Smooth muscle cell (in vitro differentiated cells): ENCODE data around the gene GMIP. TPM values are rescaled to one million over a fixed set of nuclear protein-coding genes. Genes with fewer than 3 reads are reported as not detected.
"Not testable (repeated sequence)": the region's sequence is repeated elsewhere in the genome, so short reads cannot be mapped to it uniquely, and the experiment has no call there.

Experiments used
- DNase-seq: peaks from one replicate; lab custom pipeline; 2025; ENCODE audit not compliant: unreplicated experiment; lab: John Stamatoyannopoulos, UW
- H2AFZ ChIP-seq: fragments of 200-600 bp; sonication (generic); 2 replicates; pipeline ENCODE4 v1.6.0; 2016; ENCODE audit warnings: antibody characterized with exemption, low read depth, mild to moderate bottlenecking
- H3F3A ChIP-seq: fragments of 200-600 bp; sonication (generic); 2 replicates; pipeline ENCODE4 v1.6.0; 2017; ENCODE audit warnings: antibody characterized with exemption, low read depth
- H3K27ac ChIP-seq: fragments of 200-600 bp; sonication (generic); 2 replicates; pipeline ENCODE4 v1.5.1; 2016; ENCODE audit warnings: low read depth, mild to moderate bottlenecking
- H3K27me3 ChIP-seq: fragments of 200-600 bp; sonication (generic); 2 replicates; pipeline ENCODE4 v1.6.1; 2016; ENCODE audit warnings: low read depth, mild to moderate bottlenecking
- H3K36me3 ChIP-seq: fragments of 200-600 bp; sonication (generic); 2 replicates; pipeline ENCODE4 v1.5.1; 2016; ENCODE audit warnings: low read depth
- H3K4me1 ChIP-seq: fragments of 200-600 bp; sonication (generic); 2 replicates; pipeline ENCODE4 v1.5.1; 2016; ENCODE audit warnings: low read depth
- H3K4me2 ChIP-seq: fragments of 200-600 bp; sonication (generic); 2 replicates; pipeline ENCODE4 v1.6.0; 2016; ENCODE audit warnings: mild to moderate bottlenecking
- H3K4me3 ChIP-seq: fragments of 200-600 bp; sonication (generic); 2 replicates; pipeline ENCODE4 v1.5.1; 2016; ENCODE audit warnings: mild to moderate bottlenecking
- H3K79me2 ChIP-seq: fragments of 200-600 bp; sonication (generic); 2 replicates; pipeline ENCODE4 v1.6.0; 2016; ENCODE audit warnings: low read depth, mild to moderate bottlenecking
- H3K9ac ChIP-seq: fragments of 200-600 bp; sonication (generic); 2 replicates; pipeline ENCODE4 v1.6.0; 2016; ENCODE audit warnings: low read depth
- H3K9me3 ChIP-seq: fragments of 200-600 bp; sonication (generic); replicated peaks from 2 replicates; pipeline ENCODE4 v1.5.1; 2016; ENCODE audit warnings: low read depth
- H4K20me1 ChIP-seq: fragments of 200-600 bp; sonication (generic); 2 replicates; pipeline ENCODE4 v1.6.0; 2016; ENCODE audit warnings: low read depth
- WGBS: methylation state at CpG from one replicate; pipeline ENCODE4 v1.1.7; 2016; ENCODE audit warnings: low lambda C conversion rate; 5-methylcytosine and 5-hydroxymethylcytosine counted together
- polyA plus RNA-seq: library from polyadenylated mRNA; unstranded; fragments of >200 nt; fragmentation: Nextera tagmentation; extraction: Ambion mirVana; gene quantifications from 2 replicates; pipeline ENCODE4 v1.2.1, GENCODE V29; 2016
- total RNA-seq: library from RNA; depleted of rRNA; stranded (reverse); fragments of >200 nt; gene quantifications from 2 replicates; pipeline ENCODE4 v1.2.3, GENCODE V29; 2014
- TF ChIP-seq, protein P1 (sequence below): fragments of 200-600 bp; sonication (generic); IDR thresholded peaks from 2 replicates; pipeline ENCODE4 v1.5.1; 2017; ENCODE audit warnings: borderline replicate concordance, mild to moderate bottlenecking, antibody characterized with exemption; ENCODE audit not compliant: insufficient read depth, poor library complexity, severe bottlenecking

The GMIP gene
- total and polyA plus RNA-seq, 2 experiments from 2014 or later, result 3.9 to 19.5 TPM

DNA sequence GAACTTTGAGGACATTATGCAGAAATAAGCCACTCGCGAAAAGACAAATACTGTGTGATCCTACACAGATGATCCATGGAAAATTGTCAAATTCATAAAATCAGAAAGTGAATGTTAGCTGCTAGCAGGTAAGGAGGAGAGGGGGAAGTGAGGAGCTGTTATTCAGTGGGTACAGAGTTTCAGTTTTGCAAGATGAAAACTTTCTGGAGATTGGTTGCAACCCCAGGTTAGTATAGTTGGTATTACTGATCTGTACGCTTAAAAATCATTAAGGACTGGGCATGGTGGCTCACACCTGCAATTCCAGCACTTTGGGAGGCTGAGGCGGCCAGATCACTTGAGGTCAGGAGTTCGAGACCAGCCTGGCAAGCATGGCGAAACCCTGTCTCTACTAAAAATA, 43.1 kb upstream of the GMIP start:
- no peaks in the 10 kb centered on the region for H4K20me1 ChIP-seq
- peaks cover under 1% of the 10 kb centered on the region for H3K36me3 ChIP-seq
- H3K9me3 ChIP-seq, result no peaks in the 10 kb centered on the region
- H3K4me1 ChIP-seq, result no peaks in the 10 kb centered on the region
- H3K79me2 ChIP-seq, result no peaks in the 10 kb centered on the region
- TF ChIP-seq, protein P1, sequence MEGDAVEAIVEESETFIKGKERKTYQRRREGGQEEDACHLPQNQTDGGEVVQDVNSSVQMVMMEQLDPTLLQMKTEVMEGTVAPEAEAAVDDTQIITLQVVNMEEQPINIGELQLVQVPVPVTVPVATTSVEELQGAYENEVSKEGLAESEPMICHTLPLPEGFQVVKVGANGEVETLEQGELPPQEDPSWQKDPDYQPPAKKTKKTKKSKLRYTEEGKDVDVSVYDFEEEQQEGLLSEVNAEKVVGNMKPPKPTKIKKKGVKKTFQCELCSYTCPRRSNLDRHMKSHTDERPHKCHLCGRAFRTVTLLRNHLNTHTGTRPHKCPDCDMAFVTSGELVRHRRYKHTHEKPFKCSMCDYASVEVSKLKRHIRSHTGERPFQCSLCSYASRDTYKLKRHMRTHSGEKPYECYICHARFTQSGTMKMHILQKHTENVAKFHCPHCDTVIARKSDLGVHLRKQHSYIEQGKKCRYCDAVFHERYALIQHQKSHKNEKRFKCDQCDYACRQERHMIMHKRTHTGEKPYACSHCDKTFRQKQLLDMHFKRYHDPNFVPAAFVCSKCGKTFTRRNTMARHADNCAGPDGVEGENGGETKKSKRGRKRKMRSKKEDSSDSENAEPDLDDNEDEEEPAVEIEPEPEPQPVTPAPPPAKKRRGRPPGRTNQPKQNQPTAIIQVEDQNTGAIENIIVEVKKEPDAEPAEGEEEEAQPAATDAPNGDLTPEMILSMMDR, result no peak
- H2AFZ ChIP-seq, result no peak overlapping the region
- no peak overlapping the region for H3K4me2 ChIP-seq
- no peaks in the 10 kb centered on the region for H3F3A ChIP-seq
- DNase-seq, result no peak
- H3K9ac ChIP-seq, result no peak overlapping the region
- H3K27me3 ChIP-seq, result no peaks in the 10 kb centered on the region
- H3K27ac ChIP-seq, result no peak overlapping the region
- no peak overlapping the region for H3K4me3 ChIP-seq
- WGBS, result 96% methylated on average over 6 of the region's 6 CpGs

GRCh38 chr19:19686119-19686518, 42.7 kb upstream of the GMIP start:
- not testable (repeated sequence) for H3K9ac ChIP-seq, H3K9me3 ChIP-seq, H3K27me3 ChIP-seq, H3F3A ChIP-seq, H3K79me2 ChIP-seq, H3K27ac ChIP-seq, H3K4me3 ChIP-seq, H3K4me1 ChIP-seq, H3K4me2 ChIP-seq, DNase-seq, H2AFZ ChIP-seq, H3K36me3 ChIP-seq, H4K20me1 ChIP-seq
- WGBS, result 96% methylated on average over 15 of the region's 15 CpGs

DNA sequence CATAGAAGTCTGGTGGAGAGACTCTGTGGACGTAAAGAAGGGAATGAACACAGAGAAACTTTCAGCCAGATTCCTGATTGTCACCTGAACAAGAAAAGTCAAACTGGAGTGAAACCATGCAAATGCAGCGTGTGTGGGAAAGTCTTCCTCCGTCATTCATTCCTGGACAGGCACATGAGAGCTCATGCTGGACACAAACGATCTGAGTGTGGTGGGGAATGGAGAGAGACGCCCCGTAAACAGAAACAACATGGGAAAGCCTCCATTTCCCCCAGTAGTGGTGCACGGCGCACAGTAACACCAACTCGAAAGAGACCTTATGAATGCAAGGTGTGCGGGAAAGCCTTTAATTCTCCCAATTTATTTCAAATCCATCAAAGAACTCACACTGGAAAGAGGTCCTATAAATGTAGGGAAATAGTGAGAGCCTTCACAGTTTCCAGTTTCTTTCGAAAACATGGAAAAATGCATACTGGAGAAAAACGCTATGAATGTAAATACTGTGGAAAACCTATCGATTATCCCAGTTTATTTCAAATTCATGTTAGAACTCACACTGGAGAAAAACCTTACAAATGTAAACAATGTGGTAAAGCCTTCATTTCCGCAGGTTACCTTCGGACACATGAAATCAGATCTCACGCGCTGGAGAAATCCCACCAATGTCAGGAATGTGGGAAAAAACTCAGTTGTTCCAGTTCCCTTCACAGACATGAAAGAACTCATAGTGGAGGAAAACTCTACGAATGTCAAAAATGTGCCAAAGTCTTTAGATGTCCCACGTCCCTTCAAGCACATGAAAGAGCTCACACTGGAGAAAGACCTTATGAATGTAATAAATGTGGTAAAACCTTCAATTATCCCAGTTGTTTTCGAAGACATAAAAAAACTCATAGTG, 36.0 kb upstream of the GMIP start:
- no peaks in the 10 kb centered on the region for H3K4me1 ChIP-seq
- H3F3A ChIP-seq, result no peaks in the 10 kb centered on the region
- no peak overlapping the region for H3K4me2 ChIP-seq
- H3K9me3 ChIP-seq, result peaks cover 20% of the 10 kb centered on the region
- no peak overlapping the region for H3K27ac ChIP-seq
- H4K20me1 ChIP-seq, result no peaks in the 10 kb centered on the region
- peaks cover 4% of the 10 kb centered on the region for H3K79me2 ChIP-seq
- no peak overlapping the region for H3K9ac ChIP-seq
- H3K4me3 ChIP-seq, result no peak overlapping the region
- no peaks in the 10 kb centered on the region for H3K27me3 ChIP-seq
- TF ChIP-seq, protein P1, result no peak
- H2AFZ ChIP-seq, result no peak overlapping the region
- no peak for DNase-seq
- peaks cover 30% of the 10 kb centered on the region for H3K36me3 ChIP-seq
- whole genome bisulfite sequencing, result 99% methylated on average over 20 of the region's 20 CpGs

GRCh38 chr19:19677579-19677978, 34.1 kb upstream of the GMIP start:
- TF ChIP-seq, protein P1, result no peak
- H3K36me3 ChIP-seq, result peaks cover 30% of the 10 kb centered on the region
- H2AFZ ChIP-seq, result no peak overlapping the region
- no peaks in the 10 kb centered on the region for H3K4me1 ChIP-seq
- H3F3A ChIP-seq, result no peaks in the 10 kb centered on the region
- no peaks in the 10 kb centered on the region for H4K20me1 ChIP-seq
- H3K27ac ChIP-seq, result no peak overlapping the region
- H3K27me3 ChIP-seq, result no peaks in the 10 kb centered on the region
- no peak for DNase-seq
- 92% methylated on average over 7 of the region's 7 CpGs for WGBS
- H3K9me3 ChIP-seq, result peaks cover 20% of the 10 kb centered on the region
- H3K4me2 ChIP-seq, result no peak overlapping the region
- H3K9ac ChIP-seq, result no peak overlapping the region
- no peak overlapping the region for H3K4me3 ChIP-seq
- H3K79me2 ChIP-seq, result peaks cover 8% of the 10 kb centered on the region
